ENCODE data around the gene RASD1. TPM values are rescaled to one million over a fixed set of nuclear protein-coding genes. Genes with fewer than 3 reads are reported as not detected.

RASD1 gene
- total RNA-seq, 1 experiment from 2014 or later: 11.0 TPM

- TF ChIP-seq CTCF (IDR thresholded peaks at IDR 0.05; ENCODE audit: insufficient read depth in 1 of 2, low read depth in 1 of 2, low read length in 1 of 2, severe bottlenecking in 1 of 2, unreplicated experiment in 1 of 2): no peak
- ChIA-PET POLR2A (no interaction called here), CTCF (no interaction called here)
- peaks cover 8% of the 10 kb centered on the region for H3K36me3 Mint-ChIP-seq (ENCODE audit: insufficient read depth, unreplicated experiment)
- no TSS peak for BruUV-seq (replicated peaks)
- DNase-seq: no peak
- Histone ChIP-seq H3K4me3 (ENCODE audit: low read depth, low read length) (no peak overlapping the region), H3K36me3 (ENCODE audit: control insufficient read depth, insufficient read depth, low read length) (no peaks in the 10 kb centered on the region), H3K9me3 (peaks cover 2% of the 10 kb centered on the region; the same call in 1 of the 2 replicates), H3K27me3 (replicated peaks; ENCODE audit: control insufficient read depth, insufficient read depth, low read length) (no peaks in the 10 kb centered on the region), H3K4me1 (no peaks in the 10 kb centered on the region)
- H3K4me3 Mint-ChIP-seq (ENCODE audit: unreplicated experiment): no peak overlapping the region
- H3K4me1 Mint-ChIP-seq (ENCODE audit: low read depth, unreplicated experiment): no peaks in the 10 kb centered on the region
- no peak overlapping the region for H3K27ac Mint-ChIP-seq (ENCODE audit: unreplicated experiment)
- intact Hi-C loops (cut with micrococcal nuclease; ENCODE audit: unreplicated experiment): no loop called here
- H3K27me3 Mint-ChIP-seq (ENCODE audit: insufficient read depth, unreplicated experiment): peaks cover 6% of the 10 kb centered on the region
- peaks cover 12% of the 10 kb centered on the region for H3K9me3 Mint-ChIP-seq (ENCODE audit: unreplicated experiment)
Measured at GRCh38 chr17:17463821-17464220, 32.4 kb downstream of the RASD1 start.

GRCh38 chr17:17462048-17462824, 34.0 kb downstream of the RASD1 start:
- peaks cover 6% of the 10 kb centered on the region for H3K27me3 Mint-ChIP-seq (ENCODE audit: insufficient read depth, unreplicated experiment)
- no TSS peak for BruUV-seq (replicated peaks)

GRCh38 chr17:17460038-17460437, 36.2 kb downstream of the RASD1 start:
- Mint-ChIP-seq H3K27ac (ENCODE audit: unreplicated experiment) (no peak overlapping the region), H3K4me3 (ENCODE audit: unreplicated experiment) (no peak overlapping the region), H3K27me3 (ENCODE audit: insufficient read depth, unreplicated experiment) (peaks cover 6% of the 10 kb centered on the region), H3K9me3 (ENCODE audit: unreplicated experiment) (peaks cover 12% of the 10 kb centered on the region), H3K36me3 (ENCODE audit: insufficient read depth, unreplicated experiment) (peaks cover 8% of the 10 kb centered on the region), H3K4me1 (ENCODE audit: low read depth, unreplicated experiment) (no peaks in the 10 kb centered on the region)
- peaks cover 2% of the 10 kb centered on the region; the same call in 1 of the 2 replicates for H3K9me3 ChIP-seq
- H3K4me3 ChIP-seq (ENCODE audit: low read depth, low read length): no peak overlapping the region
- DNase-seq: no peak
- intact Hi-C loops (cut with micrococcal nuclease; ENCODE audit: unreplicated experiment): loop anchor here (1.0 kb wide), 1 partner anchor 42 kb away; no protein-coding TSS in a partner anchor
- POLR2A ChIA-PET: no interaction called here
- TF ChIP-seq CTCF (IDR thresholded peaks at IDR 0.05; ENCODE audit: insufficient read depth in 1 of 2, low read depth in 1 of 2, low read length in 1 of 2, severe bottlenecking in 1 of 2, unreplicated experiment in 1 of 2): no peak
- CTCF ChIA-PET: interaction anchor here (0.6 kb wide), 1 partner anchor 13 kb away, joined by 3 read pairs; no protein-coding TSS in a partner anchor
- no TSS peak for BruUV-seq (replicated peaks)
- no peaks in the 10 kb centered on the region for H3K36me3 ChIP-seq (ENCODE audit: control insufficient read depth, insufficient read depth, low read length)
- H3K27me3 ChIP-seq (replicated peaks; ENCODE audit: control insufficient read depth, insufficient read depth, low read length): no peaks in the 10 kb centered on the region
- no peaks in the 10 kb centered on the region for H3K4me1 ChIP-seq

More at GRCh38 chr17:17462048-17462824, 34.0 kb downstream of the RASD1 start:
- CTCF ChIA-PET: interaction anchor here (0.6 kb wide), 1 partner anchor 180 kb away, joined by 3 read pairs; no protein-coding TSS in a partner anchor
- H3K4me3 ChIP-seq (ENCODE audit: low read depth, low read length): no peak overlapping the region
- intact Hi-C loops (cut with micrococcal nuclease; ENCODE audit: unreplicated experiment): no loop called here
- H3K27me3 ChIP-seq (replicated peaks; ENCODE audit: control insufficient read depth, insufficient read depth, low read length): no peaks in the 10 kb centered on the region
- TF ChIP-seq CTCF (IDR thresholded peaks at IDR 0.05; ENCODE audit: insufficient read depth in 1 of 2, low read depth in 1 of 2, low read length in 1 of 2, severe bottlenecking in 1 of 2, unreplicated experiment in 1 of 2): no peak
- no peak for DNase-seq
- Mint-ChIP-seq H3K4me1 (ENCODE audit: low read depth, unreplicated experiment) (no peaks in the 10 kb centered on the region), H3K9me3 (ENCODE audit: unreplicated experiment) (peaks cover 12% of the 10 kb centered on the region), H3K36me3 (ENCODE audit: insufficient read depth, unreplicated experiment) (peaks cover 8% of the 10 kb centered on the region), H3K4me3 (ENCODE audit: unreplicated experiment) (no peak overlapping the region), H3K27ac (ENCODE audit: unreplicated experiment) (no peak overlapping the region)
- POLR2A ChIA-PET: interaction anchor here (0.7 kb wide), 1 partner anchor 202 kb away, joined by 6 read pairs; no protein-coding TSS in a partner anchor
- H3K9me3 ChIP-seq: peaks cover 2% of the 10 kb centered on the region; the same call in 1 of the 2 replicates
- H3K36me3 ChIP-seq (ENCODE audit: control insufficient read depth, insufficient read depth, low read length): no peaks in the 10 kb centered on the region
- H3K4me1 ChIP-seq: no peaks in the 10 kb centered on the region
